Liver (tissue), 9 donors: ENCODE results near the gene RAD51AP2. TPM values are rescaled to one million over a fixed set of nuclear protein-coding genes. Genes with fewer than 3 reads are reported as not detected.

ENCODE experiments used
- DNase-seq: peaks from one replicate; pipeline ENCODE4 v3.0.0-alpha.2; 2017; ENCODE audit warnings: low spot score
- H3K27ac ChIP-seq, 2 donors: one replicate each; pipeline ENCODE4 v1.7.0; 2013; ENCODE audit warnings: inconsistent platforms in 2 of 2, low read length in 2 of 2, control low read depth in 1 of 2, low read depth in 1 of 2, mild to moderate bottlenecking in 1 of 2
- H3K27me3 ChIP-seq, 4 donors: one replicate each; pipeline versions ENCODE4 v1.6.1 to v1.7.0; 2013; ENCODE audit warnings: low read length in 3 of 4, inconsistent platforms in 1 of 4, mild to moderate bottlenecking in 1 of 4, moderate library complexity in 1 of 4; ENCODE audit not compliant: control insufficient read depth in 4 of 4, insufficient read depth in 4 of 4
- H3K36me3 ChIP-seq, 4 donors: one replicate each; pipeline versions ENCODE4 v1.6.1 to v1.7.0; 2013; ENCODE audit warnings: low read length in 3 of 4, mild to moderate bottlenecking in 3 of 4, low read depth in 1 of 4, moderate library complexity in 1 of 4; ENCODE audit not compliant: control insufficient read depth in 4 of 4, insufficient read depth in 3 of 4
- H3K4me1 ChIP-seq, 4 donors: one replicate each; pipeline versions ENCODE4 v1.6.1 to v1.7.0; 2013; ENCODE audit warnings: low read length in 3 of 4, mild to moderate bottlenecking in 3 of 4, moderate library complexity in 1 of 4; ENCODE audit not compliant: control insufficient read depth in 4 of 4, insufficient read depth in 4 of 4
- H3K4me3 ChIP-seq, 3 donors: one replicate each; pipeline versions ENCODE4 v1.6.1 to v1.7.0; 2013; ENCODE audit warnings: low read length in 3 of 3, control low read depth in 1 of 3, low read depth in 1 of 3, mild to moderate bottlenecking in 1 of 3
- H3K9ac ChIP-seq, 2 donors: one replicate each; pipeline ENCODE4 v1.7.0; 2013; ENCODE audit warnings: low read length in 2 of 2, mild to moderate bottlenecking in 2 of 2, moderate library complexity in 2 of 2, control low read depth in 1 of 2, low read depth in 1 of 2
- H3K9me3 ChIP-seq, 4 donors: one replicate each; pipeline versions ENCODE4 v1.6.1 to v1.7.0; 2013; ENCODE audit warnings: low read length in 3 of 4; ENCODE audit not compliant: control insufficient read depth in 4 of 4
- ATF3 ChIP-seq: IDR thresholded peaks from 2 replicates; pipeline ENCODE4 v1.6.1; 2016; ENCODE audit warnings: antibody characterized with exemption
- CTCF ChIP-seq: fragments of 150-350 bp; IDR thresholded peaks from 2 replicates; pipeline ENCODE4 v1.5.1; 2017; ENCODE audit warnings: improper control_type of control experiment, low read depth, low read length; ENCODE audit not compliant: missing input control
- EGR1 ChIP-seq, 2 donors: IDR thresholded peaks; 2 replicates each; pipeline ENCODE4 v1.6.1; 2016 to 2018; ENCODE audit warnings: antibody characterized with exemption in 2 of 2, low read depth in 2 of 2
- FOXA1 ChIP-seq: IDR thresholded peaks from 2 replicates; pipeline ENCODE4 v1.6.1; 2016; ENCODE audit warnings: antibody characterized with exemption
- FOXA2 ChIP-seq: IDR thresholded peaks from 2 replicates; pipeline ENCODE4 v1.6.1; 2016; ENCODE audit warnings: antibody characterized with exemption
- GABPA ChIP-seq, 2 donors: IDR thresholded peaks in 1 of 2; conservative IDR thresholded peaks in 1 of 2; 2 replicates each; pipeline ENCODE4 v1.6.1; 2016; ENCODE audit warnings: antibody characterized with exemption in 2 of 2, mild to moderate bottlenecking in 1 of 2, moderate library complexity in 1 of 2
- HNF4A ChIP-seq, 2 donors: conservative IDR thresholded peaks; 2 replicates each; pipeline ENCODE4 v1.6.1; 2016; ENCODE audit warnings: antibody characterized with exemption in 2 of 2, mild to moderate bottlenecking in 2 of 2
- HNF4G ChIP-seq: IDR thresholded peaks from 2 replicates; pipeline ENCODE4 v1.6.1; 2016; ENCODE audit warnings: antibody characterized with exemption
- JUND ChIP-seq, 2 donors: IDR thresholded peaks; 2 replicates each; pipeline ENCODE4 v1.6.1; 2016; ENCODE audit warnings: antibody characterized with exemption in 2 of 2
- NR2F2 ChIP-seq: IDR thresholded peaks from 2 replicates; pipeline ENCODE4 v1.6.1; 2016; ENCODE audit warnings: antibody characterized with exemption
- RAD21 ChIP-seq, 2 donors: IDR thresholded peaks; 2 replicates each; pipeline ENCODE4 v1.6.1; 2016; ENCODE audit warnings: antibody characterized with exemption in 2 of 2, mild to moderate bottlenecking in 2 of 2
- RXRA ChIP-seq, 2 donors: IDR thresholded peaks; 2 replicates each; pipeline ENCODE4 v1.6.1; 2017 to 2018; ENCODE audit warnings: antibody characterized with exemption in 2 of 2, mild to moderate bottlenecking in 1 of 2
- TAF1 ChIP-seq: conservative IDR thresholded peaks from 2 replicates; pipeline ENCODE4 v1.6.1; 2016; ENCODE audit warnings: antibody characterized with exemption, mild to moderate bottlenecking
- YY1 ChIP-seq: IDR thresholded peaks from 2 replicates; pipeline ENCODE4 v1.6.1; 2016; ENCODE audit warnings: antibody characterized with exemption, mild to moderate bottlenecking
- WGBS: extraction: QIAGEN DNeasy Blood & Tissue Kit; methylation state at CpG from one replicate; pipeline ENCODE4 v1.1.7; 2013; 5-methylcytosine and 5-hydroxymethylcytosine counted together
- polyA plus RNA-seq, 2 donors: library from polyadenylated mRNA; stranded (reverse) in 1 of 2; unstranded in 1 of 2; fragments of 200-250 nt in 1 of 2; fragments of >200 nt in 1 of 2; fragmentation: Nextera tagmentation in 1 of 2; extraction: Ambion mirVana in 1 of 2; gene quantifications; one replicate each; pipeline versions ENCODE4 v1.2.1 to v1.2.3, GENCODE V29; 2013 to 2015
- total RNA-seq, 2 donors: library from RNA; depleted of rRNA; stranded (reverse); fragments of >200 nt; gene quantifications; one replicate each; pipeline ENCODE4 v1.2.3, GENCODE V29; 2014
- donor health status: healthy.
- donor health status: healthy.
- donor health status: healthy.
- donor health status: healthy.
- donor health status: healthy.

RAD51AP2 gene
- total and polyA plus RNA-seq, 4 donors, result 0.02 to 0.25 (median 0.11) TPM

GRCh38 chr2:17476830-17477229 lies 41.4 kb downstream of the RAD51AP2 start:
- Histone ChIP-seq H3K4me1 (peaks cover 5 to 19% (median 6%) of the 10 kb centered on the region in 4 donors), H3K27me3 (no peaks in the 10 kb centered on the region), H3K9ac (no peak overlapping the region), H3K36me3 (no peaks in the 10 kb centered on the region), H3K9me3 (no peaks in the 10 kb centered on the region), H3K4me3 (no peak overlapping the region), H3K27ac (no peak overlapping the region)
- TF ChIP-seq HNF4A (conservative IDR thresholded peaks at IDR 0.05) (peak in 1 of 2 donors; percentile 60), FOXA2 (no peak), TAF1 (no peak), NR2F2 (no peak), RXRA (IDR thresholded peaks at IDR 0.05) (peak; percentile 5 to 45), YY1 (no peak), JUND (IDR thresholded peaks at IDR 0.05) (no peak), CTCF (no peak), GABPA (IDR thresholded peaks at IDR 0.05 in 1 of 2, conservative IDR thresholded peaks at IDR 0.05 in 1 of 2) (no peak), ATF3 (no peak), RAD21 (IDR thresholded peaks at IDR 0.05) (peak; percentile 22 to 31)
- 30% methylated on average over 2 of the region's 2 CpGs for WGBS
- DNase-seq, result no peak

GRCh38 chr2:17476064-17476463 lies 42.2 kb downstream of the RAD51AP2 start:
- H3K4me3 ChIP-seq, result no peak overlapping the region
- H3K4me1 ChIP-seq, result peaks cover 5 to 19% (median 6%) of the 10 kb centered on the region in 4 donors
- H3K9ac ChIP-seq, result no peak overlapping the region
- no peak overlapping the region for H3K27ac ChIP-seq
- WGBS, result 89% methylated on average over 2 of the region's 2 CpGs
- H3K36me3 ChIP-seq, result no peaks in the 10 kb centered on the region
- no peaks in the 10 kb centered on the region for H3K27me3 ChIP-seq
- DNase-seq, result no peak
- no peaks in the 10 kb centered on the region for H3K9me3 ChIP-seq
- TF ChIP-seq EGR1 (IDR thresholded peaks at IDR 0.05; ENCODE audit: low read depth in 2 of 2) (no peak), JUND (IDR thresholded peaks at IDR 0.05) (no peak), FOXA1 (no peak), HNF4G (no peak)

GRCh38 chr2:17475286-17475685 lies 43.0 kb downstream of the RAD51AP2 start:
- Histone ChIP-seq H3K9ac (no peak overlapping the region), H3K36me3 (no peaks in the 10 kb centered on the region), H3K9me3 (peaks cover 0 to 5% (median 1%) of the 10 kb centered on the region in 4 donors), H3K4me1 (peaks cover 5 to 16% (median 6%) of the 10 kb centered on the region in 4 donors), H3K4me3 (no peak overlapping the region), H3K27me3 (no peaks in the 10 kb centered on the region), H3K27ac (no peak overlapping the region)
- no peak for DNase-seq
- WGBS, result 78% methylated on average over 1 of the region's 1 CpG
- no peak for TF ChIP-seq GABPA (IDR thresholded peaks at IDR 0.05 in 1 of 2, conservative IDR thresholded peaks at IDR 0.05 in 1 of 2)
